NOMO-1 (cell line): ENCODE measurements around the gene FGD6.

Source experiments
- DNase-seq, 2 experiments: peaks; one replicate each; lab custom pipeline; 2025; ENCODE audit not compliant: unreplicated experiment in 2 of 2; lab: John Stamatoyannopoulos, UW

Gene FGD6

DNA sequence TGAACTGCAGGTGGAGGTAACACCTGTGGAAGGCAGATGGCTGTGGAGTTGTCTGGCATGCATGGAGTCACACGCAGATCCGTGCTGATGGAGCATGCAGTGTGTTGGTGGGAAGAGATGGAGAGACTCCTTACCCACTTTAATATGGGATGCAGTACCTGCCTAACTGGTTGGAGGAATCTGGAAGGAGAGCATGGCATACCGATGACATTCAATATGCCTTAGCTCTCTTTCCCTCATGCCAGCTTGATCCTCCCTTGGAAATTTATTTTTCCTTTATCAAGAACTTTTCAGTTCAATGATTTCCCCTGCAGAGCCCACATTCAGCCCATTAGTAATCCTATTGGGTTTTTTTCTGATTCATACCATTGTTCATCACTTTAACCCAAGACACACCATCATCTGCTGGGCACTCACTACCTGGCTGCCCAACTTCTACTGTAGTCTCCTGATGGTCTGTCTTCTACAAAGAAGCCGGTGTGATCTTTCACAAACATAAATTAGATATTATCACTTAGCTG, 117.9 kb downstream of the FGD6 start:
- DNase-seq: no peak

DNA sequence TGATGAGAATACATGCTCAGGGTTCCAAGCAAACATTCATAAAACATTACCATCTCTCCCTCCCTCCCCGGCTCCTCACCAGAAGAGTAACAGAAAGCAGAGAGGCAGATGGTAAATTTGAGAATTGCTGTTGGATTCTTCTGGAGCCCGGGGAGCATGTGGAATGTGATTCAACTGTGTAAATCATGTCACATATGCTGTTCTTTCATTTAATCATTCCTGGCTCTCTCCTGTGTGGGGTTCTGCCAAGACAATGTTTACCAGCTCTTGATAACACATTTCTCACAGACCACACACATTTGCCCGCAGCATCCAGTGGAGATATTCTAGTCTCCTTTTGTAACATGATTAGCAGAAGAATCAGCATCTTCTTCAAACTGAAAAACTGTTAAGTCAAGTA, 120.4 kb downstream of the FGD6 start:
- DNase-seq: no peak

DNA sequence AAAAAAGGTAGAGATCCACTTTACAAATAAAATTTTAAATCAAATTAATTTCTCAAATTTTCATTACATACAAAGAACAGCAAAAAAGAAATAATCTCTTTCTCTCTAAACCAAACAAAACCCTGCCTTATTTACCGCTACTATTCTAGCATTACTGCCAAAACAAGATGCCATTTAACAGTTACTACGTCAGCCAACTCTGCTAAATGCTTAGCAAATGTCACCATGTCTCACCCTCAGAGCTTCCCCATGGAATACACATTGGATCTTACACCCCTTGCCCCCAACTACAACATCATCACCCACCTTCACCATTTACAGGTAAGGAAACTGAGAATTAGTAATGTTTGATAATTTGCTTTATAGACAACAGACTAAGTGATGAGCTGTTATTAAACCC, 120.9 kb downstream of the FGD6 start:
- no peak for DNase-seq

DNA sequence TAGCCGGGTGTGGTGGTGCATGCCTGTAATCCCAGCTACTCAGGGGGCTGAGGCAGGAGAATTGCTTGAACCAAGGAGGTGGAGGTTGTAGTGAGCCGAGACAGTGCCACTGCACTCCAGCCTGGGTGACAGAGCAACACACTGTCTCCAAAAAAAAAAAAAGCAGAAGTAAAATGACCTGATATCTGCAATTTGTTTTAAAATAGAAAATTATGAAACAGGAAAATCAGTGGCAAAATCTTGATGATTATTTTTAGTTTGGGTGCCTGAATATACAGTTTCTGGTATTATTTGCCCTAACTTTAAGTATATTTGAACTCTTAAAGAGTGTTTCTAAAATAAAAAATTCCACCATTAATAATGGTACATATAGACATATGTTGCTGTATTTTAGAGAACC, 121.4 kb downstream of the FGD6 start:
- peak; percentile 44 to 66 for DNase-seq

DNA sequence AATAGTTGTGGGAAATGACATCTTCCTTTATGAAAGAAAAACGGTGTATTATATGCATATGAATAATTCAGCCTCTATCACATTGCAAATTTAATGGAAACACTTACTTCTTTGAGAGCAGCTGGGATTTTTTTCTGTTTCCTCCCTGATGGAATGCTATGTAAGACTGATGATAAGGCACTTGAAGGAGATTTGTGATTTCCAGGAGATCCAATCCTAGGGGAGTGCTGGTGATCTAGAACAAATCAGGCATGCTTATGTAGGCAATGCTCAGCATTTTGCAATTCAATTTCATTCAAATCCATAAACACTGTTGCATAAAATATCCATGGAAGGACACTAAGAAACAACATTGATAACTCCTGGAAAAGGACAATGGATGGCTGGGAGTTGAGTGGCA, 127.8 kb downstream of the FGD6 start:
- no peak for DNase-seq

DNA sequence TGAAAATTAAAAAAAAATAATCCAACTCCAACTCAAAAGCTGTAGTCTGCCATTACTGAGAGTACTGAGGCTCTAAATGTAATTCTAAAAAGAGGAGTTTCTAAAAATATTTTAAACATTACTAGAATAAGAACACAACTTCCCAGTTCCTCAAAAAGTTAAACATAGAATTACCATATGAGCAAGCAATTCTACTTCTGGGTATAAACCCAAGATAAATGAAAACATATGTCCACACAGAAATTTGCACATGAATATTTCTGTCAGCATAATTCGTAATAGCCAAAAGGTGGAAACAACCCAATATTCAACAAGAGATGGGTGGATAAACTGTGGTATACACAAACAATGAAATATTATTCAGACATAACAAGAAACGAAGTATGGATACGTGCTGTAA, 128.9 kb downstream of the FGD6 start:
- peak; percentile 8 to 66 for DNase-seq

DNA sequence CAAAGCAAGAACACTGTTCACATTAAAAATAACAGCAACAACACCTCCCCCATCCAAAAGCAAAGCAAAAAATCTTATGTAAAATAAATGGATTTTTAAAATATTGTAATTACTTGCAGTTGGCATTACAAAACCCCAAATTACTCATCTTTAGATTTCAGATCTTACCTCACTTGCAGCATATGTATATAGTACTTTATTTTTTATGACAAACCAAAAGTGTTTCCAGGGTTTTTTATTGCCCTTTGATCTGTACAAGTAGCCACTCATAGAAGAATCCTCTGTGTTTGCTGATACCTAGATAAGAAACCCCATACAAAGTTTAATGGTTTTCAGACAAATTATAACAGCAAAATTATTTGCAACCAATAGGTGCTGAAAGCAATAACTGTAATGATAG, 131.7 kb downstream of the FGD6 start:
- peak in 1 of 2 experiments; percentile 10 for DNase-seq

DNA sequence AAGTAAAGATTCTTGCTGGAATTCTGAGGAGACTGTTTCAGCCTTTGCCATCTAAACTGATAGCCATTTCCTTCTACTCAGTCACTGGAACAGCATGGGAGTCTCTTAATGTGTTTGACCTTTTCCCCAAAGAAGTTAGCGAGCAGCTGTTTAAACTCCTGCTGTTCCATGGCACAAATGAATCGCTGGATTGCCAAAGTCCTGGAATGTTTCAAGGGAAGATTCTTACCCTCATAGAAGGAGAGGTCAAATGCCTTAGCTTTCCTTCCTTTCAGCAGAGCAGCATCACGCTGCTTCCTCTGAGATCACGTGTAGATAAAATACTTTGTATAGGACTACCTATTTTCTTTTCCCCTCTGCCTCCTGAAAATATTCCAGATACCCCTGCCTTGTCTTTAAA, 133.3 kb downstream of the FGD6 start:
- DNase-seq: no peak

DNA sequence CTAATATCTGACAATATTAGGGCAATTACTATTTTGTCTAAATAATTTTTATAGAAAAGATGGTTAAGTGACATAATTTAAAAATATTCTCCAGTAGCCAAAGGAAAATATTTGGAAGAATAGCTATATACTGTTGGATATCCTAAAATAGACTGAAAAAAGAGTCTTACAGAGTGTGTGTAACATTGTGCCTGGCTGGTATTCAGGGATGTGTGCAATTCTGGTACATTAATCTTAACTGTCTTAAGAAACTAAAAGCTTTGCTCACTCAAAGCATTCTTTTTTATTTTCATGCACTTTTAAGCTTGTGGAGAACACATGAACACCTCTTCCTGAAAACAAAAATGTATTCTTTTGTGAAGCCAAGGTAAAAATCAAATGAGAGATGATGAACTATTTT, 133.8 kb downstream of the FGD6 start:
- no peak for DNase-seq

DNA sequence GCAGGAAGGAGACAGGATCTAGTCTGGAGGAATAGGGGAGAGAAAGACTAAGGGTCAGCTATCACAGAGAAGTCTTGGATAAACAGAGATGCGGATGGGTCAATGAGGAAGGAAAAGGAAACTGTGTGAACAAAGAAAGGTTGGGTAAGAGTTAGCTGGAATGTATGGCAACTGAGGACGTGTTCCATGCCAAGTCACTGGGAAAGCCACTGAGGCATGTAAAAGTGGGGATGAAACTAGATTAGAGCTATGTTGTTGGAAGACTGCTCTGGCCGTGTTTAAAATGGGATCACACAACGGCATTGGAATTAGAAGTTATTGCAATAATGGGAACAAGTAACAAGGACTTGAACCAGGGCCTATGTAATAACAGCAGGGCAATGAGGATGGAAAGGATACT, 139.9 kb downstream of the FGD6 start:
- no peak for DNase-seq

DNA sequence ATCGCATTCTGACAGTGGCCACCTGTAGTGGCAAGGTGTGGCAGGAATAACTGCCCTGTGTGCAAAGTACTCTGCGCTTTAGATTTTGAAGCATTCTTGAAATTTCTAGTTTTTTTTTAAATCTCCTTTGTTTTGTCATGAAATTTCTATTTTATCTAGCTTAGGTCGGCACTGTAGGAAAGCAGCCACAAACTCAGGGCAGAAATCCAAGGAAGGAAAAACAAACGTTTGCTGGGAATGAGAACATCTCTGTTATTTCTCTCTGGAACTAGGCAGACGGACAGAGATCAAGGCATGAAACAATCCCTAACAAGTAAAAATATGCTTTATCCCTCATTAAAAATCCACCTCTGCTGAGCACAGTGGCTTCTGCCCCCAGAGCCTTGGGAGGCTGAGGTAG, 142.5 kb downstream of the FGD6 start:
- DNase-seq: no peak

DNA sequence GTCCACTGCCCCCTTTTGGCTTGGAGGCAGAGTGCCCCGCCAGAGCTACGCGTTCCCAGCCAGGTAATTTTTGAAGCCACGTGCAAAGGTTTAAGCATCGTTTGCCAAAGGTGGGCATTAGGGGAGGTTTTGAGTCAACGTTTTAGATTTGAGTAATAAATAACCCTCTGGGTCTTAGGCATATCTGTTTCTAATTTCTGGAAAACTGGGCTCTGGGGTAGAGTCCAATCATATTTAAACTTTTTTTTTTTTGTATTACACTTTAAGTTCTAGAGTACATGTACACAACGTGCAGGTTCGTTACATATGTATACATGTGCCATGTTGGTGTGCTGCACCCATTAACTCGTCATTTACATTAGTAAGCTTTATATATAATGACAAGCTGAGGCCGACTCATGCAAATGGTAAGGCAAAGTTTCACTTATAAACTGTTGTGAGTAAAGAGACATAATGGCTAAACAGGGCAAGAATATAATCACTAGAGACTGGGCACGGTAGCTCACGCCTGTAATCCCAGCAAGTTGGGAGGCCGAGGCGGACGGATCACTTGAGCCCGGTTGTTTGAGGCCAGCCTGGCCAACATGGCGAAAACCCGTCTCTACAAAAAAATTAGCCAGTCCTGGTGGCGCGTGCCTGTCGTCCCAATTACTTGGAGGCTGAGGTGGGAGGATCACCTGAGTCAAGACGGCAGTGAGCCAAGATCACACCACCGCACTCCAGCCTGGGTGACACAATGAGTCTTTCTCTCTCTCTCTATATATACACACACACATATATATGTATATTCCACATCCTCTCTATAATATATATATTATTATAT, 143.4 kb downstream of the FGD6 start:
- DNase-seq: no peak

DNA sequence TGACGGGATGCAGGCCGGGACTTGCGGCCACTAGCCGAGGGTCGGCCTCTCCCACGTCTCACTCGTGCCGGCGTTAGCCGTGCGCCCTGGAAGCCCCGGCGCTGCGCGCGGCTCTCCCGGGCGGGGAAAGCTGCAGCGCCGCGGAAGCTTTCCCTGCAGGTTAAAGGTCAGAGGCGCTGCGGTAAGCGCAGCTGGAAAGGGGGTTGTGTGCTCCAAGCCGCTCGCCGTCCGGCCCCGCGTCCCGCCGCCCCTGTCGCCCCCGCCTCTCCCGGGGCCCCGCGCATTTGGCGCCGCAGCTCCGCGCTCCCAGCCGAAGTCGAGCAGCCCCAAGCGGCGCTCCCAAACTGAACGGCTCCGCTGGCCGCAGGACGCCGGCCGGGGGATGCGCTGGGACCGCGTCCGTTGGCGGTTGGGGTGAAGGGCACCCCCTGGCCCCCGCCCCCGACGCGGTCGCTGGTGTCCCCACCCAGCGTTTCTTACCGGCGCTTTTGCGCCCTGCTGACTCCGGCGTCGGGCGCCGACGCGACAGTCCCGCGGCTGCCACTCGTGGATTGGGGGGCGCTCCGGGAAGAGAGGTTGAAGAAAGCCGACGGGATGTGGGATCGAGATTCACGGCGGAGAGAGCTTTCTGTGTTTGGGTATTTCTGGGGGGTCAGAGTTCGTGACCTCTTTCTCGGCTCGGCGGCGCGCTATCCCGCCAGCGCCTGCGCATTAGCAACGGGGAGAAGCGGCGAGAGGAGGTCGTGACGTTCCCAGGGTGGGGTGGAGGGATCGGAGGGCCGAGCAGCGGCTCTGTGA, 144.2 kb downstream of the FGD6 start, which contains the start of gene NR2C1:
Gene NR2C1, minus strand, starts transcription at position 719 of the 798 bp plus-strand sequence. CDS start 6,234 bp downstream, outside the sequence.
- DNase-seq: peak; percentile 91 to 96

DNA sequence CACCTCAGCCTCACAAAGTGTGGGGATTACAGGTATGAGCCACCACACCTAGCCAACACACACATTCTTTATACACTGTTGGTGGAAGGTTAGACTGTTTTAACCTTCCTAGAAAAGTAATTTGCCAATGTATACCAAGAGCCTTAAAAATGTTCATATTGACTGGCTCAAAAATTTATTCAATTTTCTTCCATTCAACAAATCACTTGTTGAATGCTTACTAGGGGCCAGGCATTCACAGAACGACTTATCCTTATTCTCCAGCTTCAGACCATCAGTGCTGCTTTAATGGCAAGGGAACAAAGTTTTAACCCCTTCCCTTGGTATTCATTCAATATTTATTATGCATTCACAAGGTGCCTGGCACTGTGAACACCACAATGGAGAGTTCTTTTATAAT, 146.9 kb downstream of the FGD6 start:
- DNase-seq: no peak

DNA sequence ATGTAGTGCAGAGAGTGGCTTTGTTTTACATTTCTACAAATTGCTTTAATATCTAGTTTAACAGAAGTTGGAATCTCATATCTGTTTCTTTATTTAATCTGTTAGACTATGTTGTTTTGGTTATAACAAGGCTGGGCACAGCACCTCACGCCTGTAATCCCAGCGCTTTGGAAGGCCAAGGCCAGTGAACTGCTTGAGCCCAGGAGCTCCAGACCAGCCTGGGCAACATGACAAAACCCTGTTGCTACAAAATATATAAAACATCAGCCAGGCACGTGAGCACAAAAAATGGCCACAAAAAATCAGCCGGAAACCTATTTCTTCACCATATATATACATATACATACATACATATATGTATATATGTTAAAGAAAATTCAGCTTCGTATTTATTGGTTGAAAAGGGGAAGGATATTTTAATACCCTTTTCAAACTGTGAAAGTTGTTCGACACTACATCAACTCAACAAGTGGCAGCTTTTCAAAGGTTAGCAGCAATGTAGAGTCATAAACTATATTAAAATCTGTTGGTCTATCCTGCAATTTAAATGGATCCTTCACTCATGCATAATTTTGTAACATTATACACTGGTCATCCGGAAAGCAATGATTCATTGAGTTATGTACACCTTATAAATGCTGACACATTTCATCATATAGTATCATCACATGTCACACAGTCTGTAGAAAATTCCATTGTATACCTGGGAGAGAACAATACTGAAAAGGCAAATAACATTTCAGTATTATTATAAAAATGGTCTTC, 151.0 kb downstream of the FGD6 start:
- no peak for DNase-seq

DNA sequence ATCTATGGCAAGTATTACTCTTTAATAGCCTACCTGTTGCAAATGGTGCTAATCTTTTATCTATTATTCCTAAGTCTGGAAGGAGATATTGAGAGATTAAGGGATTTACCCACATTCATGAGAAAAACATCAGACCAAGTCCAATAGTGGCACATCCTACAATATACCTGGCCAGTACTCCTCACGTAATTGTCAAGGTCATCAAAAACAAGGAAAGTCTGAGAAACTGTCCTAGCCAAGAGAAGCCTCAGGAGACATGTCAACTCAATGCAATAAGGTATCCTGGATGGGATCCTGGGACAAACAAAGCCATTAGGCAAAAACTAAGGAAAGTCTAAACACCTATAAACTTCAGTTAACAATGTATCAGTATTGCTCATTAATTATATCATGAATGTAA, 156.3 kb downstream of the FGD6 start:
- DNase-seq: no peak

DNA sequence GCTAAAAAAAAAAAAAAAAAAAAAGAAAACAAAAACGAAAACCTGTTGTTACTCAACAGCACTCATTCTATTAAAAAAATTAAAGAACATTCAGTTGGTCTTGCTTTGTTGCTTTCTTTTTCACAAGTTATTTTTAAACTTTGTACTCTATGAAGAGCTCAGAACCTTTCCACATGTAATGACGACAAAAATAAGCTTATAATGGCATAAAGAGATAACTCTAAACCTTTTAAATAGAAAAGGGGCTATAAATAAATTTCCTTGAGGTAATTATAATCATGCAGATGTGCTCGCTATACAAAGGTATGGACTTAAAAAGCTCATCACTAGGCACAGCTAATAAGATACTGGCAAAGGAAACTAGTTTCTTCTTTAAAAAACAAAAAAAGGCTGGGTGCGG, 157.3 kb downstream of the FGD6 start:
- DNase-seq: no peak

DNA sequence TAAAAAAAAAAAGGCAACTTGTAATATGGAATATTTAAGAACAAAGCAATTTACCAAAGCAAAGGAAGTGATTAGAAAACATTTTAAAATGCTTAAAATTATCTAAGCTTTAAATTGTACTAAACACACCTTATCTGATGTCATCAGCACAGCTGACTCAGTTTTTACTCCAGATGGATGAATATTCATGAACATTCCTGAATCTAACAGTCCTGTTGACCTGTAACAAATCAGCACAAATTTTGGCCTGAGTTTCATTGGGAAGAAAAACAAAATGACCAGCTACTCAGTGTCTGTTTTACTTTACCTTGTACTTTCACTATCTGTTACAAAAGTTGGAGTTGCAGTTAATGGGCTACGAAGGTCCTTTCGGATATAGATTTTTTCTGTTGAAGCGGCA, 159.8 kb downstream of the FGD6 start:
- DNase-seq: no peak

DNA sequence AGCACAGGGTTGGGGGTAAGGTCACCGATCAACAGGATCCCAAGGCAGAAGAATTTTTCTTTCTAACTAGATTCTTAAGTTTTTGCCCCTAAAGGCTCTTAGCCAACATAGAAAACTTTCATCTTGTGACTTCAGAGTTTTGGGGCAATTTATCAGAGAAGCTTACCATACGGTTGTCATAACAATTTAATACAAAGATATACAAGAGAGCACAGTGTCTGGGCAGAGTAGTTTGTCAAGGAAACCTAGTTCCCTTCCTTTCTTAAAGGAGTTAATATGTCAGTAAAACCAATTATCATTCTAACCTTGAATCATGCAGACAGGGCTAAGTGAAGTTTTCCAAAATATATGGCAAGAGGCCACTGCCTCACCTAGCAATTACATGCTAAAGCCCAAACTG, 162.2 kb downstream of the FGD6 start:
- no peak for DNase-seq

DNA sequence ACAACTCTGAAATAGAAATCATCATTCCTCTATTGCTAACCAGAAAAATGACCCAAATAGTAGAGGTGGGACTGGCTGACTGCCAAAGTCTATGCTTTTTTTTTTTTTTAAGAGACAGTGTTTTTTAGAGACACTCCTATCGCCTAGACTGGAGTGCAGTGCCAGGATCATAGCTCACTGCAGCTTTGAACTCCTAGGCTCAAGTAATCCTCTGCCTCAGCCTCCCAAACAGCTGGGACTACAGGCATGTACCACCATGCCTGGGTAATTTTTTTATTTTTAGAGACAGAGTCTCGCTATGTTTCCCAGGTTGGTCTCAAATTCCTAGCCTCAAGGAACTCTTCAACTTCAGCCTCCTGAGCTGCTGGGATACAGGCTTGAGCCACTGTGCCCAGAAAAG, 163.1 kb downstream of the FGD6 start:
- DNase-seq: no peak

DNA sequence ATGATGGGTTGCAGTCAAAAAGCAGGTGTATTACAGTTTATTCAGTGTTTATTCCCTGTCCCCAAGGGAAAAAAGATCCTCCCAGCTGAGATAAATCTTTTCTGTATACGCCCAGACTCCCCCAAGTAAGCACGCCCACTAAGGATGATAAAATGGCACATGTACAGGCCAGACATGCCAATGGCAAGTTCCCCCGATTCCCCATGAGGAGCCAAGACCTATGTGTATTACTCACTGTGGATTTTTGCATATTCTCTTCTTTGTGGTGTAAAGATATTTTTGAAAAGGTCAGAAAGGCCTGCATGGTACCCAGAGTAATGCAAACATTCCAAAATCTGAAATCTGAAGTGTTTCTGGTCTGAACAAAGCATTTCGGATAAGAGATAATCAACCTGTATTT, 166.0 kb downstream of the FGD6 start:
- no peak for DNase-seq
